Activated CD4-positive, alpha-beta memory T cell treated with anti-CD3 and anti-CD28 coated beads for 36 hours (primary cell): ENCODE data around the gene INO80C. TPM values are rescaled to one million over a fixed set of nuclear protein-coding genes. Genes with fewer than 3 reads are reported as not detected.
"Not testable (repeated sequence)": the region's sequence is repeated elsewhere in the genome, so short reads cannot be mapped to it uniquely, and the experiment has no call there.

Source experiments
- CTCF ChIA-PET: fragments of 350-600 bp; sonication (Branson Sonifier 250); formaldehyde crosslinking; loops from one replicate; lab custom pipeline; 2021; ENCODE audit warnings: antibody characterized with exemption, inconsistent platforms; lab: Charles Lee
- POLR2A ChIA-PET: fragments of 350-600 bp; sonication (Branson Sonifier 250); formaldehyde crosslinking; loops from one replicate; lab custom pipeline; 2021; ENCODE audit warnings: antibody characterized with exemption; lab: Charles Lee
- DNase-seq: peaks from one replicate; pipeline ENCODE4 v3.0.0-alpha.2; 2020
- H3K27ac Mint-ChIP-seq: one replicate; pipeline ENCODE4 v1.8.0; 2021; ENCODE audit warnings: mixed read lengths
- H3K27me3 Mint-ChIP-seq: one replicate; pipeline ENCODE4 v1.8.0; 2021; ENCODE audit warnings: mixed read lengths
- H3K36me3 Mint-ChIP-seq: one replicate; pipeline ENCODE4 v1.8.0; 2021; ENCODE audit warnings: mixed read lengths
- H3K4me1 Mint-ChIP-seq: one replicate; pipeline ENCODE4 v1.8.0; 2021; ENCODE audit warnings: low read depth, mixed read lengths
- H3K4me3 Mint-ChIP-seq: one replicate; pipeline ENCODE4 v1.8.0; 2021; ENCODE audit warnings: mild to moderate bottlenecking, mixed read lengths
- H3K9me3 Mint-ChIP-seq: one replicate; pipeline ENCODE4 v1.8.0; 2021; ENCODE audit warnings: mixed read lengths
- intact Hi-C: fragments of 100-400 bp; cut with micrococcal nuclease; formaldehyde crosslinking; loops from one replicate; pipeline ENCODE4 v1.15.1; 2023
- total RNA-seq, 2 experiments: library from RNA; stranded (reverse); gene quantifications; one replicate each; pipeline ENCODE4 v1.2.3, GENCODE V29; 2021

Gene INO80C
- total RNA-seq, 2 experiments from 2014 or later: 25.3 to 28.5 TPM

DNA sequence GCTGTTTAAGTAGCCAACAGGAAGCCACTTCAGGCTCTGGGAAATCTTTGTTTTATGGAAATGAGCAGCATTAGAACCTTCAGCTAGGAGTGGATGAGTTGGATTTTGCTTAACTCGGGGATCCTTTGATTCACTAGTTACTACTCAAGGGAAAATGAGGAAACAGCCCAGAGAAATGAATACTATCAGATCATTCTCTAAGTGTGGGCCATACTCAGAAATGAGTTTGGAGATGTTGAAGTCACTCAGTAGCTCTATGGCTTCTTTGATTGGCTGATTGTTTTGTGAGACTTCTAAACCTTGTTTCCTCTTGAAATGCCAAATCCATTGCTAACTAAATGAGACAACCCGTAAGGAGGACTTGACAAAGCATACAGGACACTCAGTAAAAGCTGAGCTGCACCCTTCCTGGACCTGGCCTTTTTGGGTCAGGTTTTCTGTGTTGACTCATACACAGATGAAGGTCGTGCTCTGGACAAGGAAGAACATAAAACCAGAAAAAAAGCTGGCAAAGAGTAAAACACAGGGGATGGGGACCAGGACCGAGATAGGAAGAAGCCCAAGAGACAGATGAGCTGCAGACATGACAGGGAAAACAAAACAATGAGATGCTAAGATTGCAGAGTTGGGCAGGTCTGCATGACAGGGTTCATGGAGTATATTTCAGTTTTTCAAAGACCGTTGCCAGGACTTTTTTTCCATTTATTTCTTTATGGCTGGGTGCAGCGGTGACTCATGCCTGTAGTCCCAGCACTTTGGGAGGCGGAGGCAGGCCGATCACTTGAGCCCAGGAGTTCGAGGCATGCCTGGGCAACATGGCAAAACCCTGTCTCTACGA lies 41.6 kb downstream of the INO80C start:
- no peak for DNase-seq
- CTCF ChIA-PET: no interaction called here
- Mint-ChIP-seq H3K27ac (no peak overlapping the region), H3K4me1 (peaks cover 2% of the 10 kb centered on the region), H3K36me3 (no peaks in the 10 kb centered on the region), H3K4me3 (no peak overlapping the region), H3K27me3 (peaks cover 2% of the 10 kb centered on the region), H3K9me3 (no peaks in the 10 kb centered on the region)
- intact Hi-C loops: no loop called here
- POLR2A ChIA-PET: no interaction called here

DNA sequence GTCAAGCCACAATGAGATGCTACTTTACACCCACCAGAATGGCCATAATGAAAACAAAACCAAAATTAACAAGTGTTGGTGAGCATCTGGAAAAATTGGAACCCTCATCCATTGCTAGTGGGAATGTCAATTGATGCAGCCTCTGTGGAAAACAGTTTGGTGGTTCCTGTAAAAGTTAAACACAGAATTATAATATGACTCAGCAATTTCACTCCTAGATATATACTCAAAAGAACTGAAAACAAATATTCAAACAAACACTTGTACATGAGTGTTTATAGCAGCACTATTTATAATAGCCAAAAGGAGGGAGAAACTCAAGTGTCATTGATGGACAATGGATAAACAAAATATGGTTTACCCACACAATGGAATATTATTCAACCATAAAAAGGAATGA lies 43.0 kb downstream of the INO80C start:
- no peaks in the 10 kb centered on the region for H3K36me3 Mint-ChIP-seq
- H3K27ac Mint-ChIP-seq: no peak overlapping the region
- H3K4me3 Mint-ChIP-seq: no peak overlapping the region
- ChIA-PET POLR2A (no interaction called here), CTCF (no interaction called here)
- DNase-seq: no peak
- peaks cover 2% of the 10 kb centered on the region for H3K27me3 Mint-ChIP-seq
- intact Hi-C loops: no loop called here
- H3K4me1 Mint-ChIP-seq: peaks cover 2% of the 10 kb centered on the region
- H3K9me3 Mint-ChIP-seq: no peaks in the 10 kb centered on the region

DNA sequence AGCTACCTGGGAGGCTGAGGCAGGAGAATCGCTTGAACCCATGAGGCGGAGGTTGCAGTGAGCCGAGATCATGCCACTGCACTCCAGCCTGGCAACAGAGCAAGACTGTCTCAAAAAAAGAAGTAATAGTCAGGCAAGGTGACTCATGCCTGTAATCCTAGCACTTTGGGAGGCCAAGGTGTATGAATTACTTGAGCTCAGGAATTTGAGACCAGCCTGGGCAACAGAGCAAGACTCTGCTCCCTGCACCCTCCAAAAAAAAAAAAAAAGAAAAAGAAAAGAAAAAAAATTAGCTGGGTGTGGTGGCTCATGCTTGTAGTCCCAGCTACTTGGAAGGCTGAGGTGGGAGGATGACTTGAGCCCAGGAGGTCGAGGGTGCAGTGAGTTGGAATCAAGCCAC lies 44.7 kb downstream of the INO80C start:
- H3K4me1 Mint-ChIP-seq, DNase-seq, CTCF ChIA-PET, H3K27me3 Mint-ChIP-seq, H3K36me3 Mint-ChIP-seq, intact Hi-C loops, H3K27ac Mint-ChIP-seq, POLR2A ChIA-PET, H3K4me3 Mint-ChIP-seq, H3K9me3 Mint-ChIP-seq: not testable (repeated sequence)

DNA sequence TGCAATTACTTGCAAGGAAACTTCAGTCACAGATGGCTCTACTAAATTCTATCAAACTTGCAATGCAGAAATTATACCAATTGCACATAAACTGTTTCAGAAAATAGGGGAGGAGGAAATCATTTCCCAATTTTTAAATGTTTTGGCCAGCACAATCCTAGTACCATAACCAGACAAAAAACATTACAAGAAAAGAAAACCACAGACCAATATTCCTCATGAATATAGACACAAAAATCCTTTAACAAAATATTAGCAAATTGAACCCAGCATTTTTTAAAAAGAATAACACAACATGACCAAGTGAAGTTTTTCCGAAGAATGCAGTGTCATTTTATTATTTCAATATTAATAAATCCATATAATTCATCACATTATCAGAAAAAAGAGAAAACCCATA lies 45.8 kb downstream of the INO80C start:
- intact Hi-C loops: no loop called here
- H3K4me1 Mint-ChIP-seq: no peaks in the 10 kb centered on the region
- POLR2A ChIA-PET: no interaction called here

DNA sequence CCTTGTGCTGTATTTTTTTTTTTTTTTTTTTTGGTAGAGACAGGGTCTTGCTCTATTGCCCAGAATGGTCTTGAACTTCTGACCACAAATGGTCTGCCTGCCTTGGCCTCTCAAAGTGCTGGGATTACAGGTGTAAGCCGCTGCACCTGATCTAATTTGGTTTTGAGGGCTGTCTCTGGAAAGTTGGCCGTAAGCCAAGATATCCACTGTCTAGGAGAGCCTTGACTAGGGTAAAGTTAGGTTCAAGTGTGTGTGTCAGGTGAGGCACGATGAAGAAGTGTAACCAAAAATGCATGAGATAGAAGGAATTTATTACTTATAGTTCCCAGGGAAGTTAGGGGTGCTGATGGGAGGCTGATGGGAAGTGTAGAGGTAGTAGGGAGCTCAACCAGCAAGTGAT lies 46.7 kb downstream of the INO80C start:
- CTCF ChIA-PET: no interaction called here
- Mint-ChIP-seq H3K36me3 (no peaks in the 10 kb centered on the region), H3K4me1 (no peaks in the 10 kb centered on the region), H3K9me3 (no peaks in the 10 kb centered on the region), H3K27ac (no peak overlapping the region), H3K4me3 (no peak overlapping the region), H3K27me3 (peaks cover under 1% of the 10 kb centered on the region)
- POLR2A ChIA-PET: no interaction called here
- DNase-seq: no peak
- intact Hi-C loops: no loop called here

More for the DNA sequence above, 45.8 kb downstream of the INO80C start:
- Mint-ChIP-seq H3K27ac (no peak overlapping the region), H3K4me3 (no peak overlapping the region), H3K9me3 (no peaks in the 10 kb centered on the region), H3K36me3 (no peaks in the 10 kb centered on the region), H3K27me3 (peaks cover 2% of the 10 kb centered on the region)
- no peak for DNase-seq
- CTCF ChIA-PET: no interaction called here

DNA sequence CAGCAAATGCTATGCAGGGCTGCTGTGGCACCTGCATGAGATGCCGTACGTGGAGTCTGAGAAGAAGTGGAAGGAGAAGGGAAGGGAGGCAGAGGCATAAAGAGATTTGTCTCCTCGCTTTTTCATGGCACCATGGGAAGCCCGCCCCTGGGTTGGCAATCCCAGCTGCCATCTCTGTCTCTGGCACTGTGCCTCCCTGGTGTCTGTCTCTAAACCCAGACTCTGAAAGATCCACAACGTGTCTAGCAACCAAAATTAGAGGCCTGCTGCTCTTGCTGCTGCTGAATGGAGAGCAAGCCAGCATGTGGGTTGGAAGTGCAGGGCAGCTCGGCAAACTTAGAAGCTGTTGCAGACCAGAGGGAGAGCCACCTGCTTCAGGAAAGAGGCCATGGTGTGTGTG lies 53.1 kb downstream of the INO80C start:
- H3K27me3 Mint-ChIP-seq: peaks cover 3% of the 10 kb centered on the region
- no peak overlapping the region for H3K4me3 Mint-ChIP-seq
- no peaks in the 10 kb centered on the region for H3K36me3 Mint-ChIP-seq
- intact Hi-C loops: no loop called here
- no peak overlapping the region for H3K27ac Mint-ChIP-seq
- no peaks in the 10 kb centered on the region for H3K9me3 Mint-ChIP-seq
- POLR2A ChIA-PET: no interaction called here
- no peak for DNase-seq
- H3K4me1 Mint-ChIP-seq: no peaks in the 10 kb centered on the region
- CTCF ChIA-PET: no interaction called here

DNA sequence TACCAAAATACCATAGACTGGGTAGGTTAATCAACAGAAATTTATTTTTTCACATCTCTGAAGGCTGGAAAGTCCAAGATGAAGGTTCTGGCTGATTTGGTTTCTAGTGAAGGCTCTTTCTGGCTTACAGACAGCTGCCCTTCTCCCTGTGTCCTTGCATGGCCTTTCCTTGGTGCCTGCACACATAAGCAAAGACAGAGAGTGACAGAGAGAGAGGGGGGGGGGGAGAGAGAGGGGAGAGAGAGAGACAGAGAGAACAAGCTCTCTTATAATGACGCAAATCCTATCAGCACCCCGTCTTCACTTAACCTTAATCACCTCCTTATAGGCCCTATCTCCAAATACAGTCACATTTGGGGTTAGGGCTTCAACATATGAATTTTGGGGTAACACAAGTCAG lies 53.9 kb downstream of the INO80C start:
- no peaks in the 10 kb centered on the region for H3K36me3 Mint-ChIP-seq
- H3K4me1 Mint-ChIP-seq: no peaks in the 10 kb centered on the region
- ChIA-PET CTCF (no interaction called here), POLR2A (no interaction called here)
- H3K27ac Mint-ChIP-seq: no peak overlapping the region
- no peak for DNase-seq
- intact Hi-C loops: no loop called here
- H3K27me3 Mint-ChIP-seq: peaks cover 3% of the 10 kb centered on the region
- no peak overlapping the region for H3K4me3 Mint-ChIP-seq
- no peaks in the 10 kb centered on the region for H3K9me3 Mint-ChIP-seq

DNA sequence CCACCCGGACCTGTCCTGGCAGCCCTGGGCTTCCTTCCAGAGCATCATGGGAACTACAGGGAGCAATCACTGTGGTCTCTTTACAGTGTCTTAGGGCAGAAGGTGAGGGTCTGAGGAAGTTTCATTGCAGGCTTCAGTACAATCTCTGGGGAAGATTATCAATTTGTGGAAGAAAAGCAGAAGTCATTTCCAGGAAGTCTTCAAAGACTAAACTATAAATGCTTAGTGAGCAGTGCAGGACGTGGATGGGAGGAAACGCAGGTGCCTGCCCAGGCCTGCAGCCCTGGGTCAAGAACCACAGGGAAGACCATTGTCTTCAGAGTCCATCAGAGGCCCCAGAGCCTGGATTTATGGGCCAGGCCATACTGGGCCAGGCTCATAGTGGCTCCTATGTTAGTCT lies 54.3 kb downstream of the INO80C start:
- Mint-ChIP-seq H3K27me3 (peaks cover 6% of the 10 kb centered on the region), H3K4me1 (no peaks in the 10 kb centered on the region), H3K4me3 (no peak overlapping the region), H3K27ac (no peak overlapping the region), H3K36me3 (no peaks in the 10 kb centered on the region), H3K9me3 (no peaks in the 10 kb centered on the region)
- intact Hi-C loops: no loop called here
- ChIA-PET CTCF (no interaction called here), POLR2A (no interaction called here)
- DNase-seq: no peak

DNA sequence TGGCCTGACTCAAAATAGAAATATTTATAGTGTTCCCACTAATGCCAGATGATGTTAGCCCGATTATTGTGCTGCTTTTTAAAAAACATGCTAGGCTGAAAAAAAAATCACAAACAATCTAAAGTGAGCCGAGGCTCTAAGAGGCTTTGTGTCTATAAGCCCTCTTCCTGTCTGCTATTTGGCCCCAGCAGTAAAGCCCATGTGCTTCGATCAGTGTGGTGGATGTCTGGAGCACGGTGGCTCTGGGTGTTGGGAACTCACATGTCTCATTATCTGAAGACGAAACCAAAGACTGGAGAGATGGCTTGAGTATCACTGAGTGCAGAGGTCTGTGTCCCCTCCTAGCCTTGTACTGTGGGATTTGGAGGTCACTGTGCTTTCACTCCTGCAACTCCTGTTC lies 55.1 kb downstream of the INO80C start:
- ChIA-PET POLR2A (no interaction called here), CTCF (no interaction called here)
- H3K36me3 Mint-ChIP-seq: no peaks in the 10 kb centered on the region
- H3K27me3 Mint-ChIP-seq: peaks cover 9% of the 10 kb centered on the region
- intact Hi-C loops: no loop called here
- H3K27ac Mint-ChIP-seq: no peak overlapping the region
- H3K9me3 Mint-ChIP-seq: no peaks in the 10 kb centered on the region
- no peak for DNase-seq
- H3K4me1 Mint-ChIP-seq: no peaks in the 10 kb centered on the region
- no peak overlapping the region for H3K4me3 Mint-ChIP-seq

DNA sequence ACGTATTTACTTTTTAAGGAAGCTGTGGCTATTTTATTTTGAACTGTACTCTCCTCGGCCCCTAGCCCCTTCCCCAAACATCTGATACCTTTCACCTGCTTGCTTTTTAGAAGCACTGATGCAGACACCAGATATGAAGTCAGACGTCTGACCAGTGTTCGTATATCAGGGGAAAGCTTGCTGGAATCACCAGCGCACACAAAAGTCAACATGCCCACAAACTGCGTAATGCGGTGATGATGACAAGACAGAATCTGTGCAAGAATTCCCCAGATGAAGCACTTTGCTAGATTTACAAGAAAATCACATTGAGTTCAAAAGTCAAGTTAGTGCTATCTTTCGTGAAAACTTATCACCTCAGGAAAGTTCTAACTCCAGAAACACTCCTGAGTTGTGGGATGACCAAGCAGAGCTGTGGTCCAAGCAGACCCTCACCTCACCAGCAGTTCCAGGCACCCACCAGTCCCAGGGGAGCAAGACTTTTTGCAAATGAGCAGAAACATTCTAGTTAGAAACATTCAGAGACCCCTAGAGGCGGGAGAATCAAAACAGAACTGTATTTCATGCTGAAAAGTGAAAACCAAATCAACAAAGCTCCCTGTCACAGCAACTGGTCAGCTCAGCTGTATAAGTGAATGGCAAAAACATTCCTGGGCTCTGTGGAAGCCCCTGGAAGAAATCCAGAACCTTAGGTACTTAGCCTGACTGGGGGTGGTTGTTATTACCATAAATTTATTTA lies 55.7 kb downstream of the INO80C start:
- peaks cover 9% of the 10 kb centered on the region for H3K27me3 Mint-ChIP-seq
- H3K36me3 Mint-ChIP-seq: no peaks in the 10 kb centered on the region
- H3K9me3 Mint-ChIP-seq: no peaks in the 10 kb centered on the region
- POLR2A ChIA-PET: no interaction called here
- no peak overlapping the region for H3K27ac Mint-ChIP-seq
- H3K4me1 Mint-ChIP-seq: no peaks in the 10 kb centered on the region
- no peak for DNase-seq
- CTCF ChIA-PET: no interaction called here
- intact Hi-C loops: no loop called here
- H3K4me3 Mint-ChIP-seq: no peak overlapping the region

DNA sequence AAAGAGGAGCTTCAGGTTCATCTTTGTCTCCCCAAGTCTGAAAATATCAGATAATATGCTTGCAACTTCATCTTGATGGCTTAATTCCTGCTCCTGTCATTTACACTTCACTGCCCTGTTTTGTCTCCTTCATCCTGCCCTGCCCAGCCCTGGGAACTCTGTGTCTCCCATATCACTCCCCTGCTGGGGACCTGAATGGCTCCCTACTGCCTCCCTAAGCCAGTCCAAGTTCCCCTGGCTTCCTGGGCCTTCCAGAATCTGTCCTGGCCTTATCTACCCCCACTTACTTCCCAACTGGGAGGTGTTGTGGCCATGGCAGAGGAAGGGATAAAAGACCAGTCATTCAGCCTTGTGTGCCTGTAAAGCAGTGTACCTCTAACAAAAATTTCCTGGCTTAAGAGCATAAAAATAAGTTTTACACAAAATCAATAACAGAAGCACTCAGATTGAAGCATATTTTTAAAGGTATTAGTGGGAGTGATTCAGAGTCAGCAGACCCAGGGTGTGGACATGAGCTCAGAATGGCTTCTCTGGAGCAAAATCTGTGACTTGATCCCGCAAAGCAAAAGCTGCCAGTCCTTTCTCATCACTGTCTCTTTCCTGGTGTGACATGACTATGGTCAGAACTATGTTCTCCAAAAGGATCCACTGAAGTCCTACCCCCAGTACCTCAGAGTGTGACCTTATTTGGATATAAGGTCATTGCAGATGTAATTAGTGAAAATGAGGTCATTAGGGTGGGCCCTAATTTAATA lies 59.1 kb downstream of the INO80C start:
- CTCF ChIA-PET: interaction anchor here (0.6 to 0.9 kb wide), 2 partner anchors 15 to 31 kb away, joined by 3 read pairs; no protein-coding TSS in a partner anchor
- Mint-ChIP-seq H3K4me3 (no peak overlapping the region), H3K9me3 (peaks cover 7% of the 10 kb centered on the region), H3K27me3 (peaks cover 14% of the 10 kb centered on the region), H3K36me3 (peaks cover 4% of the 10 kb centered on the region), H3K27ac (no peak overlapping the region), H3K4me1 (no peaks in the 10 kb centered on the region)
- POLR2A ChIA-PET: no interaction called here
- no peak for DNase-seq
- intact Hi-C loops: no loop called here

DNA sequence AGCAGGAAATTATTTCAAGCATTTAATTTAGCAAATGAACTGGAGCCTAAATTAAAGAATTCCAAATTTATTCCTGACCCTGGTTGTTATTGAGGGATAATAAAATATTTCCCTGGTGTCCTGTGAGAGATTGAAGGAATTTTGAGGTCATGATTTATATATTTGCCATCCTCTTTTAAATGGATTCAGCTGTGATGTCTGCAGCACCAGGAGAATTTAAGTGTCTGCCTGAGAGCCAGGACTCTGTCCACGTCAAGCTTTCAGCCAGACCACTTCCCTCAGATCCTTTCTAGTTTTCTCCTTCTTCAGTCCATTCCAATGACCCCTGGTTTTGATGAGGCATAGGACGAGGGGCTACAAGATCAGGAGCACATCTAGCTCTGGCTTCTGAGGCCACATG lies 59.9 kb downstream of the INO80C start:
- Mint-ChIP-seq H3K27ac (no peak overlapping the region), H3K4me3 (no peak overlapping the region), H3K27me3 (peaks cover 14% of the 10 kb centered on the region), H3K4me1 (no peaks in the 10 kb centered on the region), H3K36me3 (peaks cover 4% of the 10 kb centered on the region), H3K9me3 (peaks cover 7% of the 10 kb centered on the region)
- POLR2A ChIA-PET: no interaction called here
- CTCF ChIA-PET: interaction anchor here (0.6 to 0.9 kb wide), 2 partner anchors 15 to 31 kb away, joined by 3 read pairs; no protein-coding TSS in a partner anchor
- intact Hi-C loops: no loop called here
- DNase-seq: no peak
